ENCODE data around the gene TNFRSF21.

The TNFRSF21 gene

DNA sequence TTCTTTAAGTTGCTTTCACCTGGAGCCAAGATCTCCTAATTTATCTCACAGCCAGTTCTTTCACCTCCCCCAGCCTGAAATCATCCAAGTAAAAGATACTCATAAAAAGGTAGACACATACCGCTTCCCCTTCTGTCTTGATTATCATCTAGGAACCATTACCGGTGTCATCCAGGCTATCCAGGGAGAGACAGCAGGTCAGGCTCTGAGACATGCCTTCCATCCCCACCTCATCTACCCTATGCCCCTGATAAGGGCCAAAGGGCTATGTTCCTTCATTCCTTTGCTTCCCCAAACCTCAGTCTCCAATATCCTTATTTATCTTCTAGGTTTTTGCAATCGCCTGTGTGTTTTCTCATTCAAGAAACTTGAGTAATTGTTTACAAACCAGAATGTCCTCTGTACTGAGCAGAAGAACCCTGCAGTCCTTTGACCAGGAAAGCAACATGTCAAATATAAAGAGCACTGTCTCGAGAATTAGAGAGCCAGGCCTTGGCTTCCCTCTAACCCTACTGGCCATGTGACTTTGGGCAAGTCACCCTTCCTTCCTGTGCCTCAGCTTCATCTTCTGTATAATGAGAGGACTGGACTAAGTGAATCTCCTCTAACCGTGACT is 41.0 kb downstream of the TNFRSF21 start:
- no peaks in the 10 kb centered on the region for H3K27me3 ChIP-seq (ENCODE audit: insufficient read depth, low read length, poor library complexity)
- no peaks in the 10 kb centered on the region for H3K4me1 ChIP-seq (ENCODE audit: insufficient read depth, low read length)
- H3K79me2 ChIP-seq (ENCODE audit: insufficient read depth, low read length): no peaks in the 10 kb centered on the region
- no peak for TF ChIP-seq EZH2 (IDR thresholded peaks at IDR 0.05; ENCODE audit: borderline replicate concordance, low read depth, low read length, severe bottlenecking)
- TF ChIP-seq, protein P1, sequence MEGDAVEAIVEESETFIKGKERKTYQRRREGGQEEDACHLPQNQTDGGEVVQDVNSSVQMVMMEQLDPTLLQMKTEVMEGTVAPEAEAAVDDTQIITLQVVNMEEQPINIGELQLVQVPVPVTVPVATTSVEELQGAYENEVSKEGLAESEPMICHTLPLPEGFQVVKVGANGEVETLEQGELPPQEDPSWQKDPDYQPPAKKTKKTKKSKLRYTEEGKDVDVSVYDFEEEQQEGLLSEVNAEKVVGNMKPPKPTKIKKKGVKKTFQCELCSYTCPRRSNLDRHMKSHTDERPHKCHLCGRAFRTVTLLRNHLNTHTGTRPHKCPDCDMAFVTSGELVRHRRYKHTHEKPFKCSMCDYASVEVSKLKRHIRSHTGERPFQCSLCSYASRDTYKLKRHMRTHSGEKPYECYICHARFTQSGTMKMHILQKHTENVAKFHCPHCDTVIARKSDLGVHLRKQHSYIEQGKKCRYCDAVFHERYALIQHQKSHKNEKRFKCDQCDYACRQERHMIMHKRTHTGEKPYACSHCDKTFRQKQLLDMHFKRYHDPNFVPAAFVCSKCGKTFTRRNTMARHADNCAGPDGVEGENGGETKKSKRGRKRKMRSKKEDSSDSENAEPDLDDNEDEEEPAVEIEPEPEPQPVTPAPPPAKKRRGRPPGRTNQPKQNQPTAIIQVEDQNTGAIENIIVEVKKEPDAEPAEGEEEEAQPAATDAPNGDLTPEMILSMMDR (IDR thresholded peaks at IDR 0.05; ENCODE audit: borderline replicate concordance, extremely low read depth, low read length, poor library complexity, severe bottlenecking): no peak
- no peak overlapping the region for H2AFZ ChIP-seq (ENCODE audit: low read depth, low read length)
- no peak overlapping the region for H3K4me2 ChIP-seq (ENCODE audit: insufficient read depth, low read length)
- no peaks in the 10 kb centered on the region for H3K9me3 ChIP-seq (ENCODE audit: insufficient read depth, low read length, severe bottlenecking)
- no peak overlapping the region for H3K27ac ChIP-seq (ENCODE audit: low read length)
- no peaks in the 10 kb centered on the region for H4K20me1 ChIP-seq (ENCODE audit: insufficient read depth, low read length)
- no peaks in the 10 kb centered on the region for H3K36me3 ChIP-seq (ENCODE audit: insufficient read depth, low read length)
- no peak overlapping the region for H3K4me3 ChIP-seq (ENCODE audit: low read depth in 1 of 2, low read length in 2 of 2)
- ATAC-seq (ENCODE audit: insufficient read depth, low read depth): no peak
- DNase-seq: no peak
- no peak overlapping the region for H3K9ac ChIP-seq (ENCODE audit: low read depth, low read length)

DNA sequence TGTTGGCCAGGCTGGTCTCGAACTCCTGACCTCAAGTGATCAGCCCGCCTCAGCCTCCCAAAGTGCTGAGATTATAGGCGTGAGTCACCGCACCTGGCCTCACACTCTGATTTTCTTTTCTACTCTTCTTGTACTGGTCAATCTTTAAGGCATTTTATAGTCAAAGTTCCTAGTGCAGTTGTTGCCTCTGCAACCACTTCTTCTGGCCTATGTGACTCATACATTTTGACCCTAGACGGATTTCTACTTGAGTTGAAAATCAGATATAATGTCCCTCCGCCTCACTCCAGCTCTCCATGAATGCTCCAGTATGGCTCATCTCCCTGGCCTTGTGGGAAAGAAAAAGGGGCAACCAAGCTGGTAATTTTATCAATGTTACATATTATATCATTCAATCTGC is 42.4 kb downstream of the TNFRSF21 start:
- Histone ChIP-seq H3K4me2 (ENCODE audit: insufficient read depth, low read length) (no peak overlapping the region), H3K27ac (ENCODE audit: low read length) (no peak overlapping the region), H3K27me3 (ENCODE audit: insufficient read depth, low read length, poor library complexity) (no peaks in the 10 kb centered on the region), H3K4me1 (ENCODE audit: insufficient read depth, low read length) (no peaks in the 10 kb centered on the region), H4K20me1 (ENCODE audit: insufficient read depth, low read length) (no peaks in the 10 kb centered on the region), H3K4me3 (ENCODE audit: low read depth in 1 of 2, low read length in 2 of 2) (no peak overlapping the region), H2AFZ (ENCODE audit: low read depth, low read length) (no peak overlapping the region), H3K36me3 (ENCODE audit: insufficient read depth, low read length) (no peaks in the 10 kb centered on the region), H3K9ac (ENCODE audit: low read depth, low read length) (no peak overlapping the region), H3K79me2 (ENCODE audit: insufficient read depth, low read length) (no peaks in the 10 kb centered on the region), H3K9me3 (ENCODE audit: insufficient read depth, low read length, severe bottlenecking) (no peaks in the 10 kb centered on the region)
- ATAC-seq (ENCODE audit: insufficient read depth, low read depth) (no peak), DNase-seq (no peak)
- no peak for TF ChIP-seq EZH2 (IDR thresholded peaks at IDR 0.05; ENCODE audit: borderline replicate concordance, low read depth, low read length, severe bottlenecking)
- TF ChIP-seq, protein P1 (IDR thresholded peaks at IDR 0.05; ENCODE audit: borderline replicate concordance, extremely low read depth, low read length, poor library complexity, severe bottlenecking): no peak

DNA sequence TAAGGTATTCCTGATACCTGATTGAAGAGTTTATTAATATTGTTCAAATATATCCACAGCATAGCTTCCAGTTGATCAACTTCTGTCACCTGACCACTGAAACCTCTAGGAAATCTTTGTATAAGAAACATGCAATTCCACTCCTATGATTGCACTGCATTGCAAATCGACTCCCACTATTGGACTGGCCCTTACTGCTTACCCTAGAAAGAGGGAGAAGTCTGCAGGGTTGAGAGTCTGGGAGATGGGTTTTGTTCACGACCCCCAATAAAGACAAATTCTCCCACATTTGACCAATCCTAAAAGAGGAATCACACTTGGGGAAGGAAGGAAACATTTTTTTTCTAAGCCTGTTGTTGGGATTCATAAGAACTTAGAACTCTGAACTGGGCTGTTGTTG is 43.7 kb downstream of the TNFRSF21 start:
- no peak for ATAC-seq (ENCODE audit: insufficient read depth, low read depth)
- no peak for DNase-seq
- no peaks in the 10 kb centered on the region for H4K20me1 ChIP-seq (ENCODE audit: insufficient read depth, low read length)
- H3K9ac ChIP-seq (ENCODE audit: low read depth, low read length): no peak overlapping the region
- H3K36me3 ChIP-seq (ENCODE audit: insufficient read depth, low read length): no peaks in the 10 kb centered on the region
- H3K4me3 ChIP-seq (ENCODE audit: low read depth in 1 of 2, low read length in 2 of 2): no peak overlapping the region
- H3K4me1 ChIP-seq (ENCODE audit: insufficient read depth, low read length): no peaks in the 10 kb centered on the region
- no peak overlapping the region for H3K4me2 ChIP-seq (ENCODE audit: insufficient read depth, low read length)
- no peak overlapping the region for H2AFZ ChIP-seq (ENCODE audit: low read depth, low read length)
- TF ChIP-seq EZH2 (IDR thresholded peaks at IDR 0.05; ENCODE audit: borderline replicate concordance, low read depth, low read length, severe bottlenecking): no peak
- TF ChIP-seq, protein P1 (IDR thresholded peaks at IDR 0.05; ENCODE audit: borderline replicate concordance, extremely low read depth, low read length, poor library complexity, severe bottlenecking): no peak
- no peak overlapping the region for H3K27ac ChIP-seq (ENCODE audit: low read length)
- H3K27me3 ChIP-seq (ENCODE audit: insufficient read depth, low read length, poor library complexity): no peaks in the 10 kb centered on the region
- no peaks in the 10 kb centered on the region for H3K9me3 ChIP-seq (ENCODE audit: insufficient read depth, low read length, severe bottlenecking)
- no peaks in the 10 kb centered on the region for H3K79me2 ChIP-seq (ENCODE audit: insufficient read depth, low read length)

Data from DND-41 (cell line).